GM15510 (cell line): ENCODE results near the gene CD200.

Experiments
- POLR2A ChIP-seq: IDR thresholded peaks from 3 replicates; pipeline ENCODE4 v1.6.1; 2011; ENCODE audit warnings: borderline replicate concordance; ENCODE audit not compliant: insufficient read length; ENCODE audit errors: extremely low read depth

CD200 gene

DNA sequence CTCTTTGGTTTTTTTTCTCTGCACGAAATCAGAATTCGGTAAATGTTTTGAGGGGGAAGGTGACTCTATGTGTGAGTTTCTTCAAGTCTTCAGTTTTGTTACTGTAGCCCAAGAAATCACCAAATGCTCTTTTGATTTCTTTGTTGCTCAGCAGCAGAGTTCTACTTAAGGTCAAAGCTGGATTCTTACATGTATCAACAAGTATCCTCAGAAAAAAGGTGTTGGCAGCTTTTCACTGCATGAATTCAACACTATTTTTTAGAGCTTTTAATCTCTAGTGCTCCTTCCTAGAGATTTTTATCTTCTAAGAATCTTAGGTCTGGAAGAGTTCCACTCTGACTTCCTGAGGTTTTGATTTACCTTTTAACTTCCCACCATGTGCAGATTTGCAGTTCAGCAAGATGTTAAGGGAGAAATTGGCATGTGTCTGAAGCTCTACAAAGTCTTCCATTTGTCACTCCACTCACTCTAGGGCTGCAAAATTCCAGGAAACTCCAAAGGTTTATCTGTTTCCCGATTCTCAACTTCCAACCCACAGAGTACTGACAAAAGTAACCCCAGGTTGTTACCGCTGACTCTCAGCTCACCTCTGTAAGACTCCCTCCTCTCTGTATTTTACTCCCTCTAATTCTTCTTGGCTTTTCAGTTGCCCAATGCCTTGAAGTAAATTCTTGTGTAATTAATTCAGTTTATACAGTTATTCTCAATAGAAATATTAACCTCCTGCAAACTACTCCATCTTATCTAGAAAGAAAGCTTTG, 13.3 kb upstream of the CD200 start:
- no peak for TF ChIP-seq POLR2A

DNA sequence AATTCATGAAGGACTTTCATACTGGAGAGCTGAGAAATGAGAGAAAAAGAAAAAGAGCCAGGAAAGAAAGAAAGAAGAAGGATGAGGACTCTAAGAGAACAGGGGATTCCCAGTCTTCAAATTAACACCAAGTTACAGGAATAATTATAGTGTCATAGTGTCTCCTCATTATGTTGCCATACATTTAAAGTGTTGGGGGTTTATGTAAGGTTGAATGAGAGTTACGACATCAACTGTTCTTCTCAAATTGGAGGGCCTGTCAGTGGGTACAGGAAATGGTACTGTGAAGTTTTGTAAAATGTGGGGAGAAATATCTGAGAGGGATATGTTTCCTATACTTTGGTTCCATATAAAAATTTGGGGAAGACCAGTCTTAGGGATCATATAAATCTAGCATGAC, 12.3 kb upstream of the CD200 start:
- no peak for TF ChIP-seq POLR2A

DNA sequence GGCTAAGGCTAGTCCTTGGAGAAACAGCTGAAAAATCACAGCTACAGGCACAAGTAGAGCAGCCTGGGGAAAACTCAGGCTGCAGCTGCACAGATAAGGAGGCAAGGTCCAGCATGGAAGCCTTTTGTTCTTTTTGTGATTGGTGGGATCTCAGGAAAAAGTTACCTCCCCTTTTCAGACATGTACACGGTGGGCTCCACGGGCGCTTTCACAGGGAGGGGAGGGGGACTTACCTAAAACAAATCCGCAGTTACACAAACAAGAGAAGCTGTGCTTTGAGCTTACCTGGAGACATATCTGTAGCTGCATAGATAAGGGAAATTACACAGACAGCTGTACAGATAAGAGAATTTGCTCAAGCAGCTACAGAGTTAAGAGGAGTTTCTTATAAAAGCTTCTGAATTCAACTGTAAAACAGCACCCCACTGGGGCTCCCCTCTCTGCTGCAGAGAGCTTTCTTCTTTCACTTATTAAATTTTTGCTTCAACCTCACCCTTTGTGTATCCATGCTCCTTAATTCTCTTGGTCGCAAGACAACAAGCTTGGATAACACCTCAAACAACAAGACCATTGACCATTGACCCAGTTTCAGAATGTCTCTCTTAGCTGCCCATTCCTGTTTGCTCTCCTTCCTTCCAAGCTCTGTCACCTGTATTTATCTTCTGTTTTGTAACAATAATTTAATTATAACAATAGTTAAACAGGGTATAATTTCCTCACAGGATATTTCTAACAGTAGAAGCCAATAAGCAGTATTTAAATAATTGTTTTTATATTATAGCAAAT, 10.9 kb upstream of the CD200 start:
- no peak for TF ChIP-seq POLR2A

DNA sequence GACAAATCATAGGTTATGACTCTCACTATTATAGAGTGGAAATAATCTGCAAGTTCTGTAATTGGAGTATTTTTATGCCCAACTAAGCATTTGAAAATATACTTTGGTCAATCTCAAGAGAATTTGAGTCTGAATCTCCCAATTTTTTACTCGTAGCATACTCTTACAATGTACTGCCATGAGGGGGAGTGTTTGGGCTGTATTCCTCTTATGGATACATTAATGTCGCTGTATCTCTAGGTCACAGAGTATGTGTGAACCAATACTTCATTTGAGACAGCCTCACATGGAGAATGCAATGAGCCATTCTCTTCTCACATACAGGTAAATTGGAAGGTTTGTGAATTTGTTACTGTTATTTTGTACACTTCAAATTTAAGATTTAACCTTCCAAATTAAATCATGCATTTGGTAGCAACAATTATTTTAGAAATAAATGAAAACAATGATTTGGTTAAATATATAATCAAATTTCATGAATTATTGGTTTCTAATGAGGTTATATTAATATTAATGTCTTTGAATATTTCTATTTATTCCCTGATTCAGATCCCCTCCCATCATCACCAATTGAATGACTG, 5.5 kb upstream of the CD200 start:
- TF ChIP-seq POLR2A = no peak

DNA sequence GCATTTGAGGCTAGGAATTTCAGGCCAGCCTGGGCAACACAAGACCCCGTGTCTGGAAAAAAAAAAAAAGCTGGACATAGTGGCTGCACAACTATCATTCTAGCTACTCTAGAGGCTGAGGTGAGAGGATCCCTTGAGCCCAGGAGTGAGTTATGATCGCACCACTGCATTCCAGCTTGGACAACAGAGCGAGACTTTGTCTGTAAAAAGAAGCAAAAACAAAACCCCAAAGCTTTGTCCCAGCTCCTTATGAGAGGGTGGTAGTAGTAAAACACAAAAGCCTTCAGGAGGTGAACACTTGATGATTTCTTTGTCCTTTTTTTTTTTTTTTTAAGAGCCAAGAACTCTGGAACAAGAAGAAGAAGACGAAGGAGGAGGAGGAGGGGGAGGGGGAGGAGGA, 1.1 kb upstream of the CD200 start:
- no peak for TF ChIP-seq POLR2A

DNA sequence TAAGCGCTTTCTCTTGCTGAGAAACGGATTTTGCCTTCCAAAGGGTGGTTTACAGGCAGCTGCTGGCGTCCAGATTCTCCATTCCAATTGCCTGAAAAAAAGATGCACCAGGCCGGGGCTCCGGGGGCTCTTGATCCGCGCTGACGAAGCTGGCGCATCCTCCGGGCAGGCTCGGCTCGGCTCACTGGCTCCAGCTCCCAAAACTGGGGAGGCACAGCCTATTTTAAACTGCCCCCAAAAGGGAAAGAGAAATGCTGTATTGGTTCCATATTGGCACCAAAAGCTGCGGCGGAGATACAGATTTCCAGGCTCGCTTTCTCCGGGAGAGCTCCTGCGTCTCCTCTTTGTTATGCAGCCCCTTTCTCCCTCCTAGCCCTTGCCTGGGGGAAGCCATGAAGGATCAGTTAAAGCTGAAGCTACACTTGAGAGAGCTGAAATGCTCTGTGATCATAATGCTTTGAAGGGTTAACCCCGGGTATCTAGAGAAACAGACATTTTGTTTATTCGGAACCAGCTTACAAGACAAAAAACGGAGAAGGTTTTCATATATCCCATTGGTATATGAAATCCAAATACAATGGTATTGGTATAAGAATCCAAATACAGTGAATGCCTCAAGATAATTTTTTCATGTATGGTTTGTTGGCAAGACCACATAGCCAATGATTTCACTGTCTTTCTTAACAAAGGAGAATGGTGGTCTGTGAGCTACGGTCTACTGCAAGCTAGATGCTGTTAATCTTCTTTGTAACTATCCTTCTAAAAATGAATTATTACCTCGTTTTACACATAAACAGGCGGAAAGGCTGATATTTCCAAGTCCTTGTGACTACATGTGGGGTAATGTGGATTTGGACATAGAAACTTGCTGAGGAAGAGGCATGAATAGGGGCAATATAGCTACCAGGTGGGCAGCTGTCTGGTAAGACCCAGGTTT, 693 bp downstream of the CD200 start:
- no peak for TF ChIP-seq POLR2A

DNA sequence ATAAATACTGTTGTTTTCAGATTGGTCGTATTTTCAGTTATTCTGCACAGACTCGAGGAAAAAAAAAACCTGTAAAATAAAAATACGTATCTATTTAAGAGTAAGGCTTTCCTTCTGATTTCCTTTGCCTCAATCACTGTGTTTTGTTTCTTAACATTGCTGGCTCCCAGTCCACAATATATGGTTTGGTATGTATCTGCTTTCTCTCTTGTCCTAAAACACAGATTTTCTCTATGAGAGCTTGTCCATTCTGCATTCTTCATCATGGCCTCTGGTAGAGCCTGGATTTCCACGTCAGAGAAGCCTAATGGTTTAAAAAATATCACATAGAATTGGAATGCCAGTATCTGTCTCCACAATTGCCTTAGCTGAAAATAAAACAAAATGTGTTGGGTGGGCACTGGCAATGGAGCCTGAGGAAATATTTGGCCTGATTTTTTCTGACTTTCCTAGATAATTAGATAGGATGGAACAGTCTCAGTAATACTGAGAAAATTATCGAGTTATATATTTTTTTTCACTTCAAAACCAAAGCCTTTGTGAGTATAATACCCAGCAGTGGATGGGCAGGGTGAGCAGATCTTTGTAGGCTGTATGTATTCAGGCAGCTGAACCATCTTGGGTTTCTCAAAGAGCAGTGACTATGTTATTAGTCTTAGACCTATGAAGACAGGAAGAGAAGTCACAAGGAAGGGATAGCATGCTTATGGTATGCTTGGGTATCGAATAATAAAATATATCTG, 1.9 kb downstream of the CD200 start:
- no peak for TF ChIP-seq POLR2A

DNA sequence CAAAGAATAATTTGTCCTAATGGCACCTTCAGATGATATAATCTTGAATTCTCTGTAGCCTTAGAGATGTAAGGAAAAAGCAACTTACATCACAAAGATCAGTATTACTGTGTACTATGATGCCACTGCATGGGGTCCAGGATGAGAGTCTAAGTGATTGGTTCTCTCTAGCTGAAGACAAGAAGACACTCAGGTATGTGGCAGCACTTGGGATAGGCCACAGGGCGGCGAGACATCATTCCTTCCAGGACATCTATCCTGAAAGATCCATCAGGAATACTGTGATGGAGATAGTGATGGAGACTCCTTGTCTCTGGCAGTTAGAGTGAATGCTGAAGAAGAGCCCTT, 2.5 kb downstream of the CD200 start:
- TF ChIP-seq POLR2A = no peak

DNA sequence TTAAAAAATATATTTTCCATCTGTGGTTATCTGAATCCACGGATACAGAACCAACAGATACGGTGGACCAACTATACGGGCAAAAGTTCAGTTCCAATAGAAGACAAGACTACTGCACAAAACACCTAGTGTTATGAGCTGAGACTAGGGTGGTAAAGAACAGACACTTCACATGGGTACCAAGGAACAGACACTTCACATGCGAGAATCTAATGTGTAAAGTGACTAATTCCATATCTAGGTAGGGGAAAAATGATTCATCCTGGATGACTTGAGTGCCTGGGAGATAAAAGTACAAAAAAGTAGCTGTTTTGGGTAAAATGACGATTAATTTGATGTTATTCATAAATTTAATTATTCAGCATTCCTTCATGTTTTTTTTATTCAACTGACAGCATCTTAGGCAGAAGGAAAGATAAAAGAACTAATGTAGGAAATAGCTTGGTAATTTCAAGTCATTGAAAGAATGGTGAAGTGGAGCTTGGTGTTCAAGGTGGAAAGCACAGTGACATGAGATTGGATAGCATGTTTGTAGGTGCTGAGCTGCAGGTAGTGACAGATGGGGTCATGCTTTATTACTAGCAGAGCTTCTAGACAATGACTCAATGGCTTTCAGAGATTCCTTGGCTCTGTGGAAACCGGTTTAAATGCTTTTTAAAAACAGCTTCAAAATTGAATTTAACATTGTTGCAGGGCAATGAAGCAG, 5.2 kb downstream of the CD200 start:
- TF ChIP-seq POLR2A = no peak

DNA sequence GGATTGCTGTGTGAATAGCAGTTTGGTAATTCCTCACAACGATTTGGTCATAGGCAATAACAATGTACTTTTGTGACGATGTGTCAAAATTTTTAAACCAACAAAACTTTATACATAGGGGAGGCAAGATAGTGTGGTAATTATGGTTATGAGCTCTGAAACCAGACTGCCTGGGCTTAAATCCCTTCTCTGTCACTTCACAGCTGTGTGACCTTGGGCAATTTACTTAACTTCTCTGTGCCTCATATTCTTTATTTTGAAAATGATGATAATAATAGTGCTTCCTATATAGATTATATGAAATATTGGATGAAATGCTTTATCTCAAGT, 5.7 kb downstream of the CD200 start:
- no peak for TF ChIP-seq POLR2A

DNA sequence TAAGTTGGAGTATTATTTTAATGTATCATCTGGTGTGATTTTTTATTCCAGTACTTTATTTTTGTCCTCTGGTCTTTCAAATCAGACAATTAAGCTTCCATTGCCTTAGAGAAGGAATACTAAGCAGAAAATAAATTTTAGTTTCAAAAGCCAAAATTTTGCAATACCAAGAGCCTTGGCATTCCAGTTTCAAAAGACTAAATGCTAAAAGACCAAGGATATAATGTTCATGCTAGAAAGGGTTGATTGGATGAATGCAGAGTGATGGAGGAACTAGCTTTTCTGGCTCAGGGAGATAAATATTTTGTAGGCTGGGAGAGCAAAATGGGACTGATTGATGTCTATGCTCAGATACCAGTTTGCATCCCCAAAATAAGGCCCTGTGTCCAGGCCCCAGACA, 6.2 kb downstream of the CD200 start:
- TF ChIP-seq POLR2A = no peak

DNA sequence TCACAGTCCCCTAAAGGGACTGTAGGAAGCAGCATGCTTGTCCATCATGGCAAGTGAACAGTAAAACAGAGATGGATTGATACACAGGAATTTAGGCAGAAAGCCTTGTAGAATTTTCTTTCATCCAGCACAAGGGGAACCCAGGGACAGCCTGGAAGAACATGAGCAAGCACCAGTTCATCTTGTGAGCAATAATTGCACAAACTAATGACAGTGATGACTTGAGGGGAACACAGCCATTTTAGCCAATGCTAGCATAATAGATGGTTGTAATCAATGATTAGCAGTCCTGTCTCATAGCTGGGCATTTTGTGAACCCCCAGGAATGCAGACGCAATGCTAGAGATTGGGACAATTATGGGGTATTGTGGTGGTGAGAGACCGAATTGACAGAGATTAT, 6.7 kb downstream of the CD200 start:
- no peak for TF ChIP-seq POLR2A

DNA sequence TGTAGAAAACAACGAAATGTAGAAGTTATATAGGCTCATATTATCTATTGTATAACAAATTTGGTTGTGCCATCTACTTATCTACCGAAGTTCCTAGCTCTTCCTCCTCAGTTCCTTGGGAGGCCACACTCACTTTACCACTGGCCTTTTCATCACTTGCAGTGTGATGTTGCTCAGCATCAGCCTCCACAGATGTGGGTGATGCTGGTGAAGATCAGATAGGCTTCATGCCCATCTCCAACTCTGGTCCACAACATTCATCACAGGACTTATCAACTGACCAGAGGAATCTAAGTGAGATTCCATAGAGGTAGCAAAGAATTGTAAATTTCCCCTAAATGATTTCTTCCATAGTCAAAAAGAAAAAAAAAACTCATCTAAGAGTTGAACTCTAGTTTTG, 8.4 kb downstream of the CD200 start:
- no peak for TF ChIP-seq POLR2A

DNA sequence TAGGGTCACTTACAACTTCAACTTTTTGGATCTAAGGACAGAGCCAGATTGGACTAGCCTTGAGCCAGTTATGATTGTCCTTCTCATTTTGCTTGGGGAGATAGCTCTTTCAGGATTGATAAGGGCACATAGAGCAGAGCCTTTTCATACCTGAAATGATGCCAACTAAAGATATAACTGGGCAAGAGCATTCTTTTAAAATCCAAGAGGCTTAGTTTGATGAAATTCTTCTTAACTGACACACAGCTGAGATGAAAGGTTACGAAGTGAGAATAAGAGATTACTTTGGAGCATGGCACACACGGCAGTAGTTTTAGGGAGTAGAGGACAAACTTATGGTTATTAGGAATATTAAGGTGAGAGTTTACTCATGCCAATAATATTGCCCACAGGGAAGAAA, 12.7 kb downstream of the CD200 start:
- no peak for TF ChIP-seq POLR2A
